PFSK-1 (cell line): Measurements from ENCODE around the gene WDR33.

Experiments used
- FOXP2 ChIP-seq: optimal IDR thresholded peaks from 2 replicates; pipeline ENCODE3; 2011; ENCODE audit warnings: borderline replicate concordance, control low read depth, inconsistent platforms; ENCODE audit not compliant: insufficient read depth; ENCODE audit errors: extremely low read length, extremely low read depth
- POLR2AphosphoS5 ChIP-seq: IDR thresholded peaks from 2 replicates; pipeline ENCODE4 v1.6.1; 2012; ENCODE audit warnings: low read depth, mild to moderate bottlenecking, control low read depth, low read length, moderate library complexity
- REST ChIP-seq, 2 experiments: IDR thresholded peaks; 2 replicates each; pipeline versions ENCODE4 v1.6.1 to v1.8.0; 2011 to 2012; ENCODE audit warnings: low read depth in 2 of 2, low read length in 2 of 2, control low read depth in 1 of 2, inconsistent platforms in 1 of 2, mild to moderate bottlenecking in 1 of 2, moderate library complexity in 1 of 2; ENCODE audit not compliant: insufficient read depth in 1 of 2
- SIN3A ChIP-seq: IDR thresholded peaks from 2 replicates; pipeline ENCODE4 v1.6.1; 2012; ENCODE audit warnings: mild to moderate bottlenecking, low read length, moderate library complexity, borderline replicate concordance; ENCODE audit not compliant: insufficient read depth
- TAF1 ChIP-seq: IDR thresholded peaks from 2 replicates; pipeline ENCODE4 v1.6.1; 2012; ENCODE audit warnings: low read length, control low read depth, borderline replicate concordance; ENCODE audit not compliant: insufficient read depth

WDR33 gene

GRCh38 chr2:127663566-127664064 lies 147.4 kb downstream of the WDR33 start:
- TF ChIP-seq REST (IDR thresholded peaks at IDR 0.05; ENCODE audit: insufficient read depth in 1 of 2, low read depth in 2 of 2, low read length in 2 of 2) (no peak), TAF1 (no peak), SIN3A (no peak), FOXP2 (no peak), POLR2AphosphoS5 (no peak)

- TF ChIP-seq POLR2AphosphoS5 (no peak), FOXP2 (no peak), SIN3A (no peak)
These were observed 147.9 kb downstream of the WDR33 start for GRCh38 chr2:127662937-127663565.

DNA sequence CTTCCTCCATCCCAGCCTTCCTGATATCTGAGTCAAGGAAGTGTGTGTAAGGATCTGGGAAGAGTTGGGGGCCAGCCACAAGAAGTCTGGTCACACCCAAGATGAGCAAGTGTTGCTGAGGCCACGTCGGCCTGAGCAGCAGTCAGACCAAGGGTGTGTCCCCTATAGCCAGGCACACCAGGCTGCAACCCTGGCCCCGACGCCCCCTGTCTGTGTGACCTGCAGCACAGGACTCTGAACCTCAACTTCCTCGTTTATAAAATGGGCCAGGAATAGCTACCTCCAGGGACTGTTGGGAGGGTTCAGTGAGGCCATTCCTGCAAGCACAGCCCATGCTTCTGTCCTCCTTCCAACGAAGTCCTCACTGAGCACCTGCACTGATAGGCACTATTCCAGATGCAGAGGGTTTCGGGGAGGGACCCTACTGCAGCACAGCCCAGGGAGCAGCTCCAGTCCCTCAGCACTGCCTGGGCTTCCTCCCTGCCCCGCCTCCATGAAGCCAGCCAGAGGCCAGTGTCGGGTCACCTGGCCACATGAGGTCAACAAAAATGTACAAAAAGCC lies 148.9 kb downstream of the WDR33 start:
- TF ChIP-seq FOXP2 (no peak), REST (IDR thresholded peaks at IDR 0.05; ENCODE audit: insufficient read depth in 1 of 2, low read depth in 2 of 2, low read length in 2 of 2) (no peak), SIN3A (no peak), TAF1 (no peak), POLR2AphosphoS5 (no peak)

DNA sequence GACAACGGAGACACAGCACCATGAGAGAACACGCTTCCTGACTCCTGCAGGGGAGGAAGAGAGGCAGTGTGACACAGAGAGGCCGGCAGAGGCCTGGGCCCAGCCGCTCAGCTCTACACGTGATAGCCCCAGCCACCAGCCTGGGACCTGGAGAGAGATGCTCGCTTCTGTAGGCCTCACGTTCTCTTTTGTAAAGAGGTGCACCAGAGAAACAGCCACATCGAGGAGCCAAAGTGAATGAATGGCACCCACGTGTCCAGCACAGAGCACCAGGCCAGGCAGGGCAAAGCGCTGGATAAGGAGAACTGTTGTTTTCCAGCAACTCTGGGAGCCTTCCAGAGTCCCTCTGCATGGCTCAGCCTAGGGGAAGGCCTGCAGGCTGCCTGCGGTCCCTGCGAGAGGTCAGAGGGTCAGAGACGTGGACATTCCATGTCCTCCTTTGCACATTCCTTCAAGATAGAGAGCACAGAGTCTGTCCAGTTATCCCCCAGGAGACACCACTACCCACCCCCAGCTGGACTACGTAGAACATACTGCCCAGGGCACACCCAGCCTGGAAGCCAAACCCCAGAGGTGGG lies 149.8 kb downstream of the WDR33 start:
- no peak for TF ChIP-seq POLR2AphosphoS5
- no peak for TF ChIP-seq SIN3A
- no peak for TF ChIP-seq TAF1
- no peak for TF ChIP-seq REST (IDR thresholded peaks at IDR 0.05; ENCODE audit: insufficient read depth in 1 of 2, low read depth in 2 of 2, low read length in 2 of 2)
- no peak for TF ChIP-seq FOXP2

DNA sequence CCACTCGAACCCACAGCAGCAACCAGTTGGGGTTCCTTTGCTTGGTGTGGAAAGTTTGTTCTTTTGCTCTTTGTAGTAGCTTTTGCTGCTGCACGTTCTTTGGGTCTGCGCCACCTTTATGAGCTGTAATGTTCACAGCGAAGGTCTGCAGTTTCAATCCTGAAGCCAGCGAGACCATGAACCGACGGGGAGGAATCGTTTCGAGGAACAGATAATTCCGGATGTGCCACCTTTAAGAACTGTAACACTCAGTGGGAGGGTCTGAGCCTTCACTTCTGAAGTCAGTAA lies 150.7 kb downstream of the WDR33 start:
- TF ChIP-seq FOXP2 (no peak), REST (IDR thresholded peaks at IDR 0.05; ENCODE audit: insufficient read depth in 1 of 2, low read depth in 2 of 2, low read length in 2 of 2) (no peak), SIN3A (no peak), POLR2AphosphoS5 (no peak), TAF1 (no peak)
